ENCODE results near the gene AGPAT4. TPM values are rescaled to one million over a fixed set of nuclear protein-coding genes. Genes with fewer than 3 reads are reported as not detected.

AGPAT4 gene
- total RNA-seq, 1 donor from 2014 or later, result 23.7 TPM

- peaks cover 3% of the 10 kb centered on the region for H3K9me3 Mint-ChIP-seq
- peak overlapping the region; percentile 86 for H3K27ac Mint-ChIP-seq
- H3K36me3 Mint-ChIP-seq, result peaks cover 3% of the 10 kb centered on the region
- peaks cover 14% of the 10 kb centered on the region for H3K4me1 Mint-ChIP-seq
- no peak overlapping the region for H3K4me3 Mint-ChIP-seq
- H3K27me3 Mint-ChIP-seq (ENCODE audit: low read depth), result no peaks in the 10 kb centered on the region
- TF ChIP-seq CTCF (IDR thresholded peaks at IDR 0.05; ENCODE audit: unreplicated experiment), result no peak
- DNase-seq (ENCODE audit: low spot score in 2 of 2, unreplicated experiment in 2 of 2), result no peak
These were observed 19.2 kb downstream of the AGPAT4 start for GRCh38 chr6:161254464-161255253.

- Mint-ChIP-seq H3K36me3 (no peaks in the 10 kb centered on the region), H3K27me3 (ENCODE audit: low read depth) (no peaks in the 10 kb centered on the region), H3K9me3 (peaks cover 8% of the 10 kb centered on the region), H3K4me3 (no peak overlapping the region), H3K27ac (no peak overlapping the region), H3K4me1 (peaks cover 14% of the 10 kb centered on the region)
- TF ChIP-seq CTCF (IDR thresholded peaks at IDR 0.05; ENCODE audit: unreplicated experiment), result no peak
- no peak for DNase-seq (ENCODE audit: low spot score in 2 of 2, unreplicated experiment in 2 of 2)
These were observed 19.8 kb downstream of the AGPAT4 start for GRCh38 chr6:161254126-161254463.

DNA sequence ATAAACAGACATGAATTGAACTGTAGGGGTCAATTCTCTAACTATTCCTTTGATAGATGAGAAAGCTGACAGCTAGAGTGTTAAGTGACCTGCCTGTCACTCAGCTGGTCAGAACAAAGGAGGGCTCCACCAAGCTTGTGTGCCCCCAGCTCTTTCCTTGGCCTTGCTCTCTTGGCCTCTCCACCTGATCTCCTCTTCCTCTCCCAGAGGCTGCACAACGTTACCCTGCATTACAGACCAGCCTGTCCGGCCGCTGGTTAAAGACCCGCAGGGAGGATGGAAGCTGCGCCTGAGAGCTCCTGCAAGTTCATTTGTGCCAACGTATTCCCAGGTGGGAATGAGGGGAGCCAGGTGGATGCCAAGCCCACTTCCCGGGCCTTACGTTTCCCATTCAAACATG lies 22.5 kb downstream of the AGPAT4 start:
- Mint-ChIP-seq H3K27me3 (ENCODE audit: low read depth) (no peaks in the 10 kb centered on the region), H3K9me3 (peaks cover 11% of the 10 kb centered on the region), H3K4me3 (no peak overlapping the region), H3K36me3 (no peaks in the 10 kb centered on the region), H3K4me1 (peaks cover 14% of the 10 kb centered on the region), H3K27ac (no peak overlapping the region)
- no peak for TF ChIP-seq CTCF (IDR thresholded peaks at IDR 0.05; ENCODE audit: unreplicated experiment)
- DNase-seq (ENCODE audit: low spot score in 2 of 2, unreplicated experiment in 2 of 2), result no peak

DNA sequence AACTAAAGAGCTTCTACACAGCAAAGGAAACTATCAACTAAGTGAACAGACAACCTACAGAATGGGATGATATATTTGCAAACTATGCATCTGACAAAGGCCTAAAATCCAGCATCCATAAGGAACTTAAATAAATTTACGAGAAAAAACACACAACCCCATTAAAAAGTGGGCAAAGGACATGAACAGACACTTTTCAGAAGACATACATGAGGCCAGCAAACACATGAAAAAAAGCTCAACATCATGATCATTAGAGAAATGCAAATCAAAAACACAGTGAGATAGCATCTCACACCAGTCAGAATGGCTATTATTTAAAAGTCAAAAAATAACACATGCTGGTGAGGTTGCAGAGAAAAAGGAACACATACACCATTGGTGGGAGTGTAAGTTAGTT lies 24.5 kb downstream of the AGPAT4 start:
- no peak for DNase-seq (ENCODE audit: low spot score in 2 of 2, unreplicated experiment in 2 of 2)
- Mint-ChIP-seq H3K27me3 (ENCODE audit: low read depth) (no peaks in the 10 kb centered on the region), H3K36me3 (no peaks in the 10 kb centered on the region), H3K4me1 (peaks cover 5% of the 10 kb centered on the region), H3K4me3 (no peak overlapping the region), H3K9me3 (peaks cover 11% of the 10 kb centered on the region), H3K27ac (no peak overlapping the region)
- no peak for TF ChIP-seq CTCF (IDR thresholded peaks at IDR 0.05; ENCODE audit: unreplicated experiment)

DNA sequence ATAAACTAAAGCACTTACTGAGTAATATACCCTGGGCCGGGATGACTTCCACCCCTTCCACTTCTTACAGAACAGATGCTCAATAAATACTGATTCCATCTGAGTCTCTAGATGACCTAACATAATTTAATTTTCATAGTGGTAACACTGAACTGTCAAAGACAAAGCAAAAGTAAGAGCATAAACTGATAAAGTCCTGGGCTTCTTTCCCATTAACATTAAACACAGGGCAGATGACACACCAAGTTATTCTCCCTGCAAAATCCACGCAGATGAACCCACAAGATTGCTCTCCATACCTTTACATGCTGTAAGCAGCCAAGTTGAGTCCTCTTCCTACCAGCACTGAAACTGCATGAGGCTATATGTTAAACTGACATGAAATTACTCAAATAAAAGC lies 27.1 kb downstream of the AGPAT4 start:
- peaks cover 11% of the 10 kb centered on the region for H3K9me3 Mint-ChIP-seq
- no peaks in the 10 kb centered on the region for H3K36me3 Mint-ChIP-seq
- H3K27me3 Mint-ChIP-seq (ENCODE audit: low read depth), result no peaks in the 10 kb centered on the region
- peaks cover 6% of the 10 kb centered on the region for H3K4me1 Mint-ChIP-seq
- no peak for DNase-seq (ENCODE audit: low spot score in 2 of 2, unreplicated experiment in 2 of 2)
- H3K27ac Mint-ChIP-seq, result peak overlapping the region; percentile 20
- TF ChIP-seq CTCF (IDR thresholded peaks at IDR 0.05; ENCODE audit: unreplicated experiment), result no peak
- H3K4me3 Mint-ChIP-seq, result no peak overlapping the region
